Measurements from ENCODE around the gene PAX2. TPM values are rescaled to one million over a fixed set of nuclear protein-coding genes. Genes with fewer than 3 reads are reported as not detected.

The PAX2 gene
- total RNA-seq, 1 donor from 2014 or later = 0.18 TPM

- no peaks in the 10 kb centered on the region for H3K36me3 Mint-ChIP-seq (ENCODE audit: low read depth)
- no peak for DNase-seq (ENCODE audit: low spot score)
- H3K27ac Mint-ChIP-seq = no peak overlapping the region
- H3K27me3 Mint-ChIP-seq (ENCODE audit: low read depth) = peaks cover 24% of the 10 kb centered on the region
- intact Hi-C loops (cut with micrococcal nuclease) = no loop called here
- no peaks in the 10 kb centered on the region for H3K9me3 Mint-ChIP-seq
- H3K4me3 Mint-ChIP-seq (ENCODE audit: low read depth) = no peak overlapping the region
- no peaks in the 10 kb centered on the region for H3K4me1 Mint-ChIP-seq (ENCODE audit: low read depth)
Observed at GRCh38 chr10:100780324-100780723, 34.9 kb downstream of the PAX2 start.

- intact Hi-C loops (cut with micrococcal nuclease) = no loop called here
- Mint-ChIP-seq H3K27me3 (ENCODE audit: low read depth) (peaks cover 21% of the 10 kb centered on the region), H3K36me3 (ENCODE audit: low read depth) (no peaks in the 10 kb centered on the region), H3K4me1 (ENCODE audit: low read depth) (no peaks in the 10 kb centered on the region), H3K4me3 (ENCODE audit: low read depth) (no peak overlapping the region), H3K27ac (no peak overlapping the region), H3K9me3 (no peaks in the 10 kb centered on the region)
- no peak for DNase-seq (ENCODE audit: low spot score)
Observed at GRCh38 chr10:100781145-100781665, 35.8 kb downstream of the PAX2 start.

GRCh38 chr10:100782461-100783244 lies 37.3 kb downstream of the PAX2 start:
- intact Hi-C loops (cut with micrococcal nuclease) = no loop called here
- Mint-ChIP-seq H3K36me3 (ENCODE audit: low read depth) (no peaks in the 10 kb centered on the region), H3K27ac (no peak overlapping the region), H3K4me3 (ENCODE audit: low read depth) (no peak overlapping the region), H3K9me3 (no peaks in the 10 kb centered on the region), H3K4me1 (ENCODE audit: low read depth) (no peaks in the 10 kb centered on the region), H3K27me3 (ENCODE audit: low read depth) (peaks cover 26% of the 10 kb centered on the region)
- DNase-seq (ENCODE audit: low spot score) = no peak

- Mint-ChIP-seq H3K4me3 (ENCODE audit: low read depth) (no peak overlapping the region), H3K27me3 (ENCODE audit: low read depth) (peaks cover 31% of the 10 kb centered on the region), H3K36me3 (ENCODE audit: low read depth) (no peaks in the 10 kb centered on the region), H3K4me1 (ENCODE audit: low read depth) (no peaks in the 10 kb centered on the region), H3K9me3 (no peaks in the 10 kb centered on the region), H3K27ac (no peak overlapping the region)
- no peak for DNase-seq (ENCODE audit: low spot score)
- intact Hi-C loops (cut with micrococcal nuclease) = no loop called here
Observed at GRCh38 chr10:100784126-100784525, 38.7 kb downstream of the PAX2 start.

GRCh38 chr10:100786591-100786990 lies 41.2 kb downstream of the PAX2 start:
- Mint-ChIP-seq H3K4me1 (ENCODE audit: low read depth) (no peaks in the 10 kb centered on the region), H3K9me3 (no peaks in the 10 kb centered on the region), H3K27ac (no peak overlapping the region), H3K27me3 (ENCODE audit: low read depth) (peaks cover 36% of the 10 kb centered on the region), H3K4me3 (ENCODE audit: low read depth) (no peak overlapping the region), H3K36me3 (ENCODE audit: low read depth) (no peaks in the 10 kb centered on the region)
- intact Hi-C loops (cut with micrococcal nuclease) = no loop called here
- DNase-seq (ENCODE audit: low spot score) = no peak

- H3K9me3 Mint-ChIP-seq = no peaks in the 10 kb centered on the region
- no peak overlapping the region for H3K4me3 Mint-ChIP-seq (ENCODE audit: low read depth)
- intact Hi-C loops (cut with micrococcal nuclease) = no loop called here
- H3K4me1 Mint-ChIP-seq (ENCODE audit: low read depth) = no peaks in the 10 kb centered on the region
- H3K27me3 Mint-ChIP-seq (ENCODE audit: low read depth) = peaks cover 37% of the 10 kb centered on the region
- H3K36me3 Mint-ChIP-seq (ENCODE audit: low read depth) = no peaks in the 10 kb centered on the region
- no peak overlapping the region for H3K27ac Mint-ChIP-seq
- no peak for DNase-seq (ENCODE audit: low spot score)
Observed at GRCh38 chr10:100788002-100788903, 42.9 kb downstream of the PAX2 start.

GRCh38 chr10:100790761-100791208 lies 45.4 kb downstream of the PAX2 start:
- intact Hi-C loops (cut with micrococcal nuclease) = no loop called here
- H3K9me3 Mint-ChIP-seq = no peaks in the 10 kb centered on the region
- H3K27me3 Mint-ChIP-seq (ENCODE audit: low read depth) = peaks cover 54% of the 10 kb centered on the region
- no peaks in the 10 kb centered on the region for H3K4me1 Mint-ChIP-seq (ENCODE audit: low read depth)
- no peak overlapping the region for H3K27ac Mint-ChIP-seq
- H3K4me3 Mint-ChIP-seq (ENCODE audit: low read depth) = no peak overlapping the region
- H3K36me3 Mint-ChIP-seq (ENCODE audit: low read depth) = no peaks in the 10 kb centered on the region
- no peak for DNase-seq (ENCODE audit: low spot score)

- H3K4me1 Mint-ChIP-seq (ENCODE audit: low read depth) = no peaks in the 10 kb centered on the region
- no peaks in the 10 kb centered on the region for H3K9me3 Mint-ChIP-seq
- no peak overlapping the region for H3K4me3 Mint-ChIP-seq (ENCODE audit: low read depth)
- no peak overlapping the region for H3K27ac Mint-ChIP-seq
- intact Hi-C loops (cut with micrococcal nuclease) = no loop called here
- no peaks in the 10 kb centered on the region for H3K36me3 Mint-ChIP-seq (ENCODE audit: low read depth)
- no peak for DNase-seq (ENCODE audit: low spot score)
- H3K27me3 Mint-ChIP-seq (ENCODE audit: low read depth) = peaks cover 57% of the 10 kb centered on the region
Observed at GRCh38 chr10:100791369-100792058, 46.1 kb downstream of the PAX2 start.

- intact Hi-C loops (cut with micrococcal nuclease) = no loop called here
- H3K27me3 Mint-ChIP-seq (ENCODE audit: low read depth) = peaks cover 58% of the 10 kb centered on the region
- no peaks in the 10 kb centered on the region for H3K36me3 Mint-ChIP-seq (ENCODE audit: low read depth)
- H3K4me1 Mint-ChIP-seq (ENCODE audit: low read depth) = no peaks in the 10 kb centered on the region
- no peak overlapping the region for H3K27ac Mint-ChIP-seq
- DNase-seq (ENCODE audit: low spot score) = no peak
- H3K9me3 Mint-ChIP-seq = no peaks in the 10 kb centered on the region
- no peak overlapping the region for H3K4me3 Mint-ChIP-seq (ENCODE audit: low read depth)
Observed at GRCh38 chr10:100792574-100792973, 47.2 kb downstream of the PAX2 start.

- intact Hi-C loops (cut with micrococcal nuclease) = no loop called here
- H3K27me3 Mint-ChIP-seq (ENCODE audit: low read depth) = peaks cover 54% of the 10 kb centered on the region
- H3K4me3 Mint-ChIP-seq (ENCODE audit: low read depth) = no peak overlapping the region
- H3K4me1 Mint-ChIP-seq (ENCODE audit: low read depth) = no peaks in the 10 kb centered on the region
- no peak for DNase-seq (ENCODE audit: low spot score)
- H3K27ac Mint-ChIP-seq = no peak overlapping the region
- H3K36me3 Mint-ChIP-seq (ENCODE audit: low read depth) = no peaks in the 10 kb centered on the region
- no peaks in the 10 kb centered on the region for H3K9me3 Mint-ChIP-seq
Observed at GRCh38 chr10:100793055-100793454, 47.7 kb downstream of the PAX2 start.

- Mint-ChIP-seq H3K4me3 (ENCODE audit: low read depth) (no peak overlapping the region), H3K27ac (no peak overlapping the region), H3K27me3 (ENCODE audit: low read depth) (peaks cover 65% of the 10 kb centered on the region), H3K4me1 (ENCODE audit: low read depth) (peaks cover 3% of the 10 kb centered on the region), H3K9me3 (no peaks in the 10 kb centered on the region), H3K36me3 (ENCODE audit: low read depth) (no peaks in the 10 kb centered on the region)
- intact Hi-C loops (cut with micrococcal nuclease) = no loop called here
- no peak for DNase-seq (ENCODE audit: low spot score)
Observed at GRCh38 chr10:100799881-100800280, 54.5 kb downstream of the PAX2 start.

- no peak overlapping the region for H3K4me3 Mint-ChIP-seq (ENCODE audit: low read depth)
Observed at GRCh38 chr10:100800931-100801330, 55.5 kb downstream of the PAX2 start.

More at GRCh38 chr10:100800931-100801330, 55.5 kb downstream of the PAX2 start:
- peaks cover 3% of the 10 kb centered on the region for H3K4me1 Mint-ChIP-seq (ENCODE audit: low read depth)
- no peak overlapping the region for H3K27ac Mint-ChIP-seq
- peaks cover 61% of the 10 kb centered on the region for H3K27me3 Mint-ChIP-seq (ENCODE audit: low read depth)
- intact Hi-C loops (cut with micrococcal nuclease) = no loop called here
- no peak for DNase-seq (ENCODE audit: low spot score)
- H3K9me3 Mint-ChIP-seq = no peaks in the 10 kb centered on the region
- no peaks in the 10 kb centered on the region for H3K36me3 Mint-ChIP-seq (ENCODE audit: low read depth)
